ENCODE measurements around the gene GMDS. TPM values are rescaled to one million over a fixed set of nuclear protein-coding genes. Genes with fewer than 3 reads are reported as not detected.

Gene GMDS
- total RNA-seq, 1 experiment from 2014 or later: 27.6 TPM

DNA sequence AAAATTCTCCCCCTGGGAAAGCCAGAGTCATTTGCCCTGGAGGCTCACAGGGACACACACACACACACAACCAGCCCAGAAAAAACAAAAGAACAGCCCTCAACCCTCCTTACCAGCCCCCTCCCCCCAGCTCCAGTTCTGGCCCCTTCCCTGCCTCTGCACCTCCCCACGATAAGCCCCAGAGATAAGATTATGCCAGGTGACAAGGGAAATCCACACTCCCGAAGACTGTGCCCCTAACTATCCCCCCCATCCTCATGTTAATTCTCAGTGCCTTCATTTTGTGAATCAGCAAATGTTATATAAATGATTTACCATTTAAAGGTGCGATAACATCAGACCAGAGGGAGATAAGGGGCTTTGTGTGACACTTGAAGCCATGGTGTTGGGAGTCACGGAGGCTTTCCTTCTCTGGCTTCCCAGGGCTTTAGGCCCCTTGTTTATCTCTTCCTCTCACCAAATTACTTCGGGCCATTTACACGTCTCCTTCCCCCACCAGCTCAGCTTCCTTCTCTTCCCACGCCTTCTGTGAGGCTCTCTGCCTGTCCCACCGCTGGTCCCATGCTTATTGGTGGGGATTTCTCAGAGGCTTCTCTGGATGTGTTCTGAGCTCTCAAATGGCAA lies 648.2 kb downstream of the GMDS start:
- no peak overlapping the region for H3K23ac ChIP-seq (ENCODE audit: insufficient read length, low read depth, low read length)
- H3K9me3 ChIP-seq (ENCODE audit: control insufficient read depth, low read depth, low read length): no peaks in the 10 kb centered on the region
- no peaks in the 10 kb centered on the region for H3K79me1 ChIP-seq (ENCODE audit: insufficient read depth, low read depth, low read length, poor library complexity, severe bottlenecking)
- H3K23me2 ChIP-seq (ENCODE audit: insufficient read length, low read depth, low read length, poor library complexity, severe bottlenecking): no peaks in the 10 kb centered on the region
- no peak overlapping the region for H4K8ac ChIP-seq (replicated peaks; ENCODE audit: insufficient read length, low read depth, low read length)
- no peaks in the 10 kb centered on the region for H4K20me1 ChIP-seq (ENCODE audit: control insufficient read depth, insufficient read depth, insufficient read length)
- H3K9ac ChIP-seq (ENCODE audit: extremely low read depth, insufficient read length, low read length): no peak overlapping the region
- Mint-ChIP-seq H3K4me1 (peaks cover 13 to 19% of the 10 kb centered on the region in 2 experiments), H3K36me3 (ENCODE audit: insufficient read depth in 1 of 3, low read depth in 3 of 3) (no peaks in the 10 kb centered on the region), H3K9me3 (no peaks in the 10 kb centered on the region), H3K27me3 (ENCODE audit: low read depth) (peaks cover 58% of the 10 kb centered on the region), H3K4me3 (no peak overlapping the region), H3K27ac (no peak overlapping the region)
- no peak for DNase-seq
- no peak overlapping the region for H4K91ac ChIP-seq (ENCODE audit: insufficient read length, low read depth, low read length)
- no peaks in the 10 kb centered on the region for H3K79me2 ChIP-seq (ENCODE audit: insufficient read depth, low read length)
- no peak overlapping the region for H4K5ac ChIP-seq (ENCODE audit: insufficient read length, low read depth, low read length)
- H2BK15ac ChIP-seq (ENCODE audit: low read depth, low read length): no peak overlapping the region
- H3K27ac ChIP-seq (ENCODE audit: insufficient read length, low read depth, low read length): no peak overlapping the region
- no peaks in the 10 kb centered on the region for H3K27me3 ChIP-seq (ENCODE audit: insufficient read depth, low read length)
- WGBS (ENCODE audit: extremely low coverage, insufficient read length, low lambda C conversion rate): no CpG with 5 or more reads among the region's 8 CpGs
- H2BK120ac ChIP-seq (ENCODE audit: low read depth, low read length, poor library complexity, severe bottlenecking): no peak overlapping the region
- no peak overlapping the region for H3K4me2 ChIP-seq (ENCODE audit: insufficient read depth, insufficient read length, low read length)
- H3T11ph ChIP-seq (ENCODE audit: low read length): no peak overlapping the region
- no peak overlapping the region for H2AK5ac ChIP-seq (ENCODE audit: insufficient read length, low read length)
- H2AFZ ChIP-seq (ENCODE audit: low read length): no peak overlapping the region
- H3K56ac ChIP-seq (ENCODE audit: insufficient read length, low read depth, low read length): no peak overlapping the region
- no peak overlapping the region for H2BK12ac ChIP-seq (ENCODE audit: insufficient read length, low read depth, low read length)
- no peak overlapping the region for H3K14ac ChIP-seq (ENCODE audit: insufficient read depth, low read length)
- H3K4ac ChIP-seq (ENCODE audit: low read depth, low read length): no peak overlapping the region
- H3K4me1 ChIP-seq (ENCODE audit: insufficient read depth, low read length): no peaks in the 10 kb centered on the region
- no peak overlapping the region for H2BK5ac ChIP-seq (ENCODE audit: insufficient read length, low read length)
- no peak overlapping the region for H3K18ac ChIP-seq (ENCODE audit: insufficient read length, low read depth, low read length)
- TF ChIP-seq CTCF (conservative IDR thresholded peaks at IDR 0.05): no peak
- no peak overlapping the region for H2BK20ac ChIP-seq (ENCODE audit: low read depth, low read length, poor library complexity, severe bottlenecking)
